GM12801 (cell line): ENCODE measurements around the gene COL11A2.

Experiments used
- TF ChIP-seq, protein P1 (sequence below): IDR thresholded peaks from one replicate; pipeline ENCODE4 v1.5.1; 2011; ENCODE audit warnings: control low read depth; ENCODE audit not compliant: insufficient read length; ENCODE audit errors: extremely low read depth

Gene COL11A2

GRCh38 chr6:33177552-33178446, 14.5 kb downstream of the COL11A2 start:
- TF ChIP-seq, protein P1, sequence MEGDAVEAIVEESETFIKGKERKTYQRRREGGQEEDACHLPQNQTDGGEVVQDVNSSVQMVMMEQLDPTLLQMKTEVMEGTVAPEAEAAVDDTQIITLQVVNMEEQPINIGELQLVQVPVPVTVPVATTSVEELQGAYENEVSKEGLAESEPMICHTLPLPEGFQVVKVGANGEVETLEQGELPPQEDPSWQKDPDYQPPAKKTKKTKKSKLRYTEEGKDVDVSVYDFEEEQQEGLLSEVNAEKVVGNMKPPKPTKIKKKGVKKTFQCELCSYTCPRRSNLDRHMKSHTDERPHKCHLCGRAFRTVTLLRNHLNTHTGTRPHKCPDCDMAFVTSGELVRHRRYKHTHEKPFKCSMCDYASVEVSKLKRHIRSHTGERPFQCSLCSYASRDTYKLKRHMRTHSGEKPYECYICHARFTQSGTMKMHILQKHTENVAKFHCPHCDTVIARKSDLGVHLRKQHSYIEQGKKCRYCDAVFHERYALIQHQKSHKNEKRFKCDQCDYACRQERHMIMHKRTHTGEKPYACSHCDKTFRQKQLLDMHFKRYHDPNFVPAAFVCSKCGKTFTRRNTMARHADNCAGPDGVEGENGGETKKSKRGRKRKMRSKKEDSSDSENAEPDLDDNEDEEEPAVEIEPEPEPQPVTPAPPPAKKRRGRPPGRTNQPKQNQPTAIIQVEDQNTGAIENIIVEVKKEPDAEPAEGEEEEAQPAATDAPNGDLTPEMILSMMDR: no peak

GRCh38 chr6:33176906-33177305, 15.4 kb downstream of the COL11A2 start:
- TF ChIP-seq, protein P1: no peak

DNA sequence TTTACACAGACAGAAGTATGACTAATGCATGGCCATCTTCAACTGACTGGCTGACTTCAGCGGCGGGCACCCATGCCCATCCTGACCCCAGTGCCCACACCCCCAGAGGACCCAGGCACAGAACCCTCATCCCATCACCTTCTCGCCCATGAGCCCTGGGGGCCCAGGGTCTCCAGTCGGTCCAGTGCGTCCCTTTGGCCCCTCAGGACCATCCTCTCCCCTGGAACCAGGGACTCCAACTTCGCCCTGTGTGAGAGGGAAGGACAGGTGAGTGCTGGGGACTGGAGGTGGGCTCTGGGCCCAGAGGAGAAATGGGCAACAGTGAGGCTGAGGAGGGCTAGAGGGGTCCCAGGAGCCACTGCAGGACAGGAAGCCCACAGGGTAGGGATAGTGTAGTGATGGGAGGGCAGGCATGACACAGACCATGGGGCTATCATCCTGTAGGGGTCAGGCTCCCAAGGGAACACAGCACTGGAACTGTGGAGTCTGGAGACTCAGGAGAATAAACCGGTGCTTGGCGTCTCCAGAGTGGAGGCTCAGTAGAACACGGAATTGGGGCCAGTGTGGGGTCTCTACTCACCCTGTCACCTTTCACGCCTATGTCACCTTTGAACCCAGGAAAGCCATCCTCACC, 16.7 kb downstream of the COL11A2 start:
- TF ChIP-seq, protein P1: no peak

- TF ChIP-seq, protein P1: no peak
Observed at GRCh38 chr6:33174784-33175183, 17.5 kb downstream of the COL11A2 start.

GRCh38 chr6:33173535-33174180, 18.6 kb downstream of the COL11A2 start:
- TF ChIP-seq, protein P1: no peak

GRCh38 chr6:33172688-33173534, 19.4 kb downstream of the COL11A2 start:
- TF ChIP-seq, protein P1: no peak
